Measurements from ENCODE around the gene SH3BGR. TPM values are rescaled to one million over a fixed set of nuclear protein-coding genes. Genes with fewer than 3 reads are reported as not detected.

Gene SH3BGR
- total and polyA plus RNA-seq, 2 of the 4 experiments (the other 2 are of a cell fraction): 1.6 to 2.0 TPM

- Histone ChIP-seq H3K56ac (ENCODE audit: extremely low read depth, insufficient read depth, low read length) (no peak overlapping the region), H3K79me1 (ENCODE audit: low read depth in 1 of 2, low read length in 2 of 2) (no peaks in the 10 kb centered on the region), H2BK15ac (ENCODE audit: low read depth, low read length) (no peak overlapping the region), H2AK9ac (replicated peaks; ENCODE audit: low read depth, low read length, poor library complexity) (no peak overlapping the region), H3K23ac (ENCODE audit: low read depth, low read length) (no peak overlapping the region), H3K9me1 (ENCODE audit: insufficient read depth, low read length) (no peaks in the 10 kb centered on the region), H2BK5ac (ENCODE audit: low read depth, low read length, poor library complexity, severe bottlenecking) (no peak overlapping the region), H2BK120ac (ENCODE audit: low read depth, low read length) (no peak overlapping the region), H3K4me2 (ENCODE audit: low read depth, low read length) (no peak overlapping the region), H3K27ac (ENCODE audit: insufficient read depth, low read length) (no peak overlapping the region), H4K8ac (ENCODE audit: low read depth in 2 of 2, low read length in 2 of 2) (no peak overlapping the region), H2AK5ac (ENCODE audit: low read depth, low read length) (no peak overlapping the region), H3K4me1 (ENCODE audit: control insufficient read depth, insufficient read depth, low read length) (no peaks in the 10 kb centered on the region), H4K5ac (ENCODE audit: low read depth, low read length) (no peak overlapping the region), H4K91ac (ENCODE audit: insufficient read depth, low read depth, low read length) (no peak overlapping the region), H3K14ac (replicated peaks; ENCODE audit: low read depth, low read length) (no peak overlapping the region), H3K9me3 (ENCODE audit: control insufficient read depth, insufficient read depth, low read length) (no peaks in the 10 kb centered on the region), H3K4ac (ENCODE audit: low read depth, low read length) (no peak overlapping the region), H3K4me3 (ENCODE audit: insufficient read depth, low read depth, low read length) (no peak overlapping the region), H3K27me3 (ENCODE audit: control insufficient read depth, insufficient read depth, low read length) (no peaks in the 10 kb centered on the region), H2AFZ (replicated peaks; ENCODE audit: low read length, poor library complexity) (no peak overlapping the region), H3K18ac (ENCODE audit: low read depth, low read length) (no peak overlapping the region), H3K36me3 (ENCODE audit: control insufficient read depth, insufficient read depth, low read length) (no peaks in the 10 kb centered on the region), H2BK20ac (ENCODE audit: low read depth, low read length) (no peak overlapping the region), H4K20me1 (ENCODE audit: insufficient read depth, low read length) (no peaks in the 10 kb centered on the region), H3K9ac (ENCODE audit: low read depth, low read length) (no peak overlapping the region)
- ChIA-PET CTCF (interaction anchor here (0.6 kb wide), 1 partner anchor 41 kb away, joined by 3 read pairs; no protein-coding TSS in a partner anchor), POLR2A (ENCODE audit: unreplicated experiment) (no interaction called here)
- intact Hi-C loops (cut with micrococcal nuclease) (no loop called here), in situ Hi-C loops (cut with MboI; ENCODE audit: low sequenced_read_pairs) (no loop called here), dilution Hi-C loops (cut with HindIII; ENCODE audit: low sequenced_read_pairs, unreplicated experiment) (no loop called here)
- no TSS peak for BruUV-seq (replicated peaks)
- TF ChIP-seq CHD1 (IDR thresholded peaks at IDR 0.05; ENCODE audit: low read depth, low read length): no peak
- no peak for TF ChIP-seq BHLHE40 (IDR thresholded peaks at IDR 0.05; ENCODE audit: low read depth, low read length)
- TF ChIP-seq RFX5 (IDR thresholded peaks at IDR 0.05; ENCODE audit: low read depth, low read length): no peak
- no peak for TF ChIP-seq RCOR1 (IDR thresholded peaks at IDR 0.05; ENCODE audit: insufficient replicate concordance, low read length)
- no peak for TF ChIP-seq FOS (IDR thresholded peaks at IDR 0.05; ENCODE audit: low read depth, low read length)
- no peak for TF ChIP-seq CTCF (conservative IDR thresholded peaks at IDR 0.05; ENCODE audit: low read depth, low read length)
- no peak for TF ChIP-seq SMC3 (IDR thresholded peaks at IDR 0.05; ENCODE audit: low read depth, low read length)
- no peak for TF ChIP-seq NFE2L2 (IDR thresholded peaks at IDR 0.05; ENCODE audit: low read depth, low read length)
- TF ChIP-seq POLR2A (IDR thresholded peaks at IDR 0.05; ENCODE audit: low read depth, low read length): no peak
- no peak for TF ChIP-seq ELK1 (IDR thresholded peaks at IDR 0.05; ENCODE audit: borderline replicate concordance, low read depth, low read length)
- no peak for TF ChIP-seq CEBPB (IDR thresholded peaks at IDR 0.05; ENCODE audit: low read depth, low read length)
- no peak for TF ChIP-seq MAFK (IDR thresholded peaks at IDR 0.05; ENCODE audit: low read depth, low read length)
- TF ChIP-seq RAD21 (IDR thresholded peaks at IDR 0.05; ENCODE audit: low read length): no peak
- TF ChIP-seq MXI1 (IDR thresholded peaks at IDR 0.05; ENCODE audit: borderline replicate concordance, low read depth, low read length): no peak
- TF ChIP-seq, protein P1, sequence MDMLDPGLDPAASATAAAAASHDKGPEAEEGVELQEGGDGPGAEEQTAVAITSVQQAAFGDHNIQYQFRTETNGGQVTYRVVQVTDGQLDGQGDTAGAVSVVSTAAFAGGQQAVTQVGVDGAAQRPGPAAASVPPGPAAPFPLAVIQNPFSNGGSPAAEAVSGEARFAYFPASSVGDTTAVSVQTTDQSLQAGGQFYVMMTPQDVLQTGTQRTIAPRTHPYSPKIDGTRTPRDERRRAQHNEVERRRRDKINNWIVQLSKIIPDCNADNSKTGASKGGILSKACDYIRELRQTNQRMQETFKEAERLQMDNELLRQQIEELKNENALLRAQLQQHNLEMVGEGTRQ (IDR thresholded peaks at IDR 0.05; ENCODE audit: low read depth, low read length): no peak
- no peak for TF ChIP-seq MAZ (IDR thresholded peaks at IDR 0.05; ENCODE audit: borderline replicate concordance, low read depth, low read length)
- WGBS, 2 experiments (ENCODE audit: extremely low coverage in 2 of 2, insufficient read length in 1 of 2): no CpG with 5 or more reads among the region's 3 CpGs
- no peak for ATAC-seq (ENCODE audit: low read depth)
- no peak for DNase-seq
Observed at GRCh38 chr21:39471598-39471997, 19.8 kb downstream of the SH3BGR start.

Measured in IMR-90 (cell line).